ENCODE measurements around the gene BICD1.
"Not testable (repeated sequence)": the region's sequence is repeated elsewhere in the genome, so short reads cannot be mapped to it uniquely, and the experiment has no call there.

Gene BICD1

DNA sequence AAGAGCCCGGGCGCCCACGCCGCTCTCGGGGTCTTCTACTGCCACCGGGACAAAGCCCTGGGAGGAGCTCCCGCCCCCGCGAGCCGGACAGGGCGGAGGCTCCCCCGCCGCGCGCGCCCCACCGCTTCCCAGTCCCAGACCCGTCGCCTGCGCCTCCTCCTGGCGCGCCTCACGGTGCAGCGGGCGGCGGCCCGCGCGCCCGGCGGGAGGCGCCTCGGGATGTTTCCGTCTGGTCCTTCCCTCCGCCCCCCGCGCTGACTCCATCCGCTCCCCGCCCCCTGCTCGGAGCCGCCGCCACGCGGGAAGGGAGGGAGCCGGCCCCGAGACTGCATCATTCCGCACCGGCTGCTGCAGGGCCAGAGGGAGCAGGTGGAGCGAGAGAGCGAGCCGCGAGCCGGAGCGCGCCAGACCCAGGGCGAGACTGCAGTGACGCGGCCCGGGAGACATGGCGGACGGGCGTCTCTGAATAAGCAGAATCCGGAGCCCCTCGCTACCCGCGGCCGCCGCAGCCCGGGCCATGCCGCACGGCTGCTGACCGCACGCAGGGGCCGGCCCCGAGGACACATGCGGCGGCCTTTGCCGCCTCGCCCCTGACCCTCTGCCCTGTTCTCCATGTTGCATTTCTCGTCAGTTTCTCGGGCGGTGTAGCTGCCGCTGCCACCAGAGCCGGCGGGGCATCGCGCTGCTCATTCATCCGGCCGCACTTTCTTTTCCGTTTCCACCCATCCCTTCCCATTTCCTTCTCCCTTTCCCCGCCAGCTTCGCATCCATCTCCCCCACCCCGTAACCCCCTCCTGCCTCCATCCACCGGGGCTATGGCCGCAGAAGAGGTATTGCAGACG lies at the start of gene BICD1:
Gene BICD1 (plus strand): TSS at position 331 of the 842 bp plus-strand sequence. CDS start 485 bp downstream, at position 816.
- DNase-seq (ENCODE audit: insufficient read length, low spot score) (no peak), FAIRE-seq (no peak)

DNA sequence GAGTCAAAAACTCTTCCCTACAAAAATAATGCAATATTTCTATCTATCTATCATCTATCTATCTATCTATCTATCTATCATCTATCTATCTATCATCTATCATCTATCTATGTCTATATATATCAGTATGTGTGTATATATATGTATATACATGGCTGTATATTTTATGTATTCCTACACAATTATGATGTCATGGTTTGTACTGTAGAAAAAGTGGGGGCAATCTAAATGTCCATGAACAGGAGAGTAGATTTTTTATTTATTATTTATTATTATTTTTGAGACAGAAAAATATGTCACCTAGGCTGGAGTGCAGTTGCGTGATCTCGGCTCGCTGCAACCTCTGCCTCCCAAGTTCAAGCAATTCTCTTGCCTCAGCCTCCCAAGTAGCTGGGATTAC lies 45.6 kb upstream of the BICD1 start:
- FAIRE-seq, result no peak
- no peak for DNase-seq (ENCODE audit: insufficient read length, low spot score)

- no peak for DNase-seq (ENCODE audit: insufficient read length, low spot score)
- no peak for FAIRE-seq
Measured at GRCh38 chr12:32062881-32063280, 43.8 kb upstream of the BICD1 start.

- FAIRE-seq, result no peak
- DNase-seq (ENCODE audit: insufficient read length, low spot score), result no peak
Measured at GRCh38 chr12:32063796-32064195, 42.9 kb upstream of the BICD1 start.

- DNase-seq (ENCODE audit: insufficient read length, low spot score) (no peak), FAIRE-seq (no peak)
Measured at GRCh38 chr12:32066206-32066605, 40.4 kb upstream of the BICD1 start.

GRCh38 chr12:32069071-32069470 lies 37.6 kb upstream of the BICD1 start:
- DNase-seq (ENCODE audit: insufficient read length, low spot score) (no peak), FAIRE-seq (no peak)

- FAIRE-seq (no peak), DNase-seq (ENCODE audit: insufficient read length, low spot score) (no peak)
Measured at GRCh38 chr12:32069731-32070130, 36.9 kb upstream of the BICD1 start.

- FAIRE-seq (no peak), DNase-seq (ENCODE audit: insufficient read length, low spot score) (no peak)
Measured at GRCh38 chr12:32070370-32070769, 36.3 kb upstream of the BICD1 start.

DNA sequence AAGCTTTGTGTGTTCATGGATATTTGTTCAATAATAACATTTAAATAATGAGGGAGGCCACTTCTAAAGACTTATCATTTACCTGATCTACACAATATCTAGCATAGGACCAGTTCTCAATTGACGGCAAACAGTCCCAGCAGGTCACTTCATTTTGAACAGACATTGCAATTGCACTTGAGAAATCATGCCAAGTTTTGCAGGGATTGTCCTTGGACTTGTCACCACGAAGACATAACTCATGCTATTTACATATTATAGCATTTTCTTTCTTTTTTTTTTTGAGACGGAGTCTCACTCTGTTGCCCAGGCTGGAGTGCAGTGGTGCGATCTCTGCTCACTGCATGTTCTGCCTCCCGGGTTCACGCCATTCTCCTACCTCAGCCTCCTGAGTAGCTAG lies 34.5 kb upstream of the BICD1 start:
- DNase-seq (ENCODE audit: insufficient read length, low spot score), result no peak
- FAIRE-seq, result no peak

GRCh38 chr12:32074432-32074831 lies 32.2 kb upstream of the BICD1 start:
- FAIRE-seq, result no peak
- no peak for DNase-seq (ENCODE audit: insufficient read length, low spot score)

GRCh38 chr12:32076941-32077340 lies 29.7 kb upstream of the BICD1 start:
- no peak for FAIRE-seq

DNA sequence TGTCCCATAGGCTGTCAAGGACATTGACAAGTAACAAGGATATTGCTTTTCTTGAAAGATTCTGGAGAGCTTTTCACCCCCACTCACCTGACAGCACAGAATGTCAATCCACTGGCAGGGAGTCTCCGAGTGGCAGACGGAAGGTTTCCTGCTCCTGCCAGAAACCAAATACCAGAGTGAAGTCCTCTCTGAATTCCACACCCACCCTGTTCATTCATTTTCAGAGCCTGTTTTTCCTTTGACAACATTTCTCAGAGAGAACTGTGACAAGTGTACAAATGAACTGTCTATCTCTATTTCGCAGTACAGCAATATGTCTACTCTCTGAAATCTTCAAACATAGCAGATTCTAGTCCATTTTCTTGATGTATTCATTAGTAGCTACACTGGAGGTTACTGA lies 26.2 kb upstream of the BICD1 start:
- DNase-seq (ENCODE audit: insufficient read length, low spot score) (no peak), FAIRE-seq (no peak)

More at GRCh38 chr12:32076941-32077340, 29.7 kb upstream of the BICD1 start:
- no peak for DNase-seq (ENCODE audit: insufficient read length, low spot score)

- DNase-seq (ENCODE audit: insufficient read length, low spot score) (no peak), FAIRE-seq (no peak)
Measured at GRCh38 chr12:32083489-32083888, 23.2 kb upstream of the BICD1 start.

GRCh38 chr12:32084017-32084688 lies 22.5 kb upstream of the BICD1 start:
- no peak for DNase-seq (ENCODE audit: insufficient read length, low spot score)
- no peak for FAIRE-seq

- DNase-seq (ENCODE audit: insufficient read length, low spot score) (no peak), FAIRE-seq (no peak)
Measured at GRCh38 chr12:32084753-32085152, 21.9 kb upstream of the BICD1 start.

- FAIRE-seq (no peak), DNase-seq (ENCODE audit: insufficient read length, low spot score) (no peak)
Measured at GRCh38 chr12:32087306-32087705, 19.3 kb upstream of the BICD1 start.

DNA sequence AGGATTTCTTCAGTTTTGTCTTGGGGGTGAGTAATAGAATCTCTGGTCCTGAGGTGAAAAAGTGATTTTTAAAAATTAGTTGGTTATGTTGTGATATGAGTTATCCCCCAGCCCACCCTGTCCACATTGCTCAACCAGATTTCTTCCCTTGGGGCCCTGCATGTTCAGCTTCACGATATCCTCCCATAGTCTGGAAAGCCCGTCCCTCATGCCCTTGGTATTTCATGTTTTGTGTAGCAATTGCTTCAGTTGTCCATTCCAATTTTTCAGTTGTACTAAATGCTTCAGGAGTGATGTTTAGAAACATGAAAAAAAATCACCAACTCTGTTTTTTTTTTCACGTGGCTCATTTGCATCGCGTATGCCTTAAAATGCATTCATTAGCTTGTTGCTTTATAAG lies 17.5 kb upstream of the BICD1 start:
- no peak for DNase-seq (ENCODE audit: insufficient read length, low spot score)
- FAIRE-seq, result no peak

GRCh38 chr12:32089586-32089985 lies 17.1 kb upstream of the BICD1 start:
- DNase-seq (ENCODE audit: insufficient read length, low spot score) (no peak), FAIRE-seq (no peak)

DNA sequence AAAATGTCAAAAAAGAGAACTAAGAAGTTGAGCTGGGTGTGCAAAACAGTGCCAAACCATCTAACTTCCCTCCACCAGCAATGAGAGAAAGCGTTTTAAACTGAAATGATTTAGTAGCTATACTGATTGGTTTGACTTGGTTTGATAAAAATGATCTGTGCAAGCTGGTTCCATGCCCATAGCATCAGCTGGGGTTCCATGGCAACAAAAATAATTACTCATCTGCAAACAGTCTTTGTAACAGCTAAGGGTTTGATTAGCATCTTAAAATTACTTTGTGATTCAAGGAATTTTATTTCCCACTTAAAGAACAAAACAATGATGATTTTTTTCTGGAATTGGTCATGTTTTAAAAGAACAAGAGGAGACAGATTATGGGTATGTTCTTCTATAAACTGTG lies 15.0 kb upstream of the BICD1 start:
- no peak for FAIRE-seq

DNA sequence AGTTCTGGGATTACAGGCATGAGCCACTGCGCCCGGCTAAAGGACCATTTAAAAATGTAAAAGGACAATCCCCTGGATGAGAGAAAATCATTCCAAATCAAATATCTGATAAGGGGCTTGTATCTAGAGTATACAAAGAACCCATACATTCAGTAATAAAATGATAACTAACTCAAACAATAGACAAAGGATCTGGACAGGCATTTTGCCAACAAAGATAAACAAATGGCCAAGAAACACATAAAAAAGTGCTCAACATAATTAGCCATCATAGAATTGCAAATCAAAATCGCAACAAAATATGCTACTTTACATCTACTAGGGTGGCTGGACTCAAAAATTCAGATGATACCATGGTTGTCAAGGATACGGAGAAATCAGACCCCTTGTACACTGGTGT lies 8.5 kb upstream of the BICD1 start:
- FAIRE-seq, result no peak
- no peak for DNase-seq (ENCODE audit: insufficient read length, low spot score)

More for the DNA sequence above, 15.0 kb upstream of the BICD1 start:
- DNase-seq (ENCODE audit: insufficient read length, low spot score), result no peak

DNA sequence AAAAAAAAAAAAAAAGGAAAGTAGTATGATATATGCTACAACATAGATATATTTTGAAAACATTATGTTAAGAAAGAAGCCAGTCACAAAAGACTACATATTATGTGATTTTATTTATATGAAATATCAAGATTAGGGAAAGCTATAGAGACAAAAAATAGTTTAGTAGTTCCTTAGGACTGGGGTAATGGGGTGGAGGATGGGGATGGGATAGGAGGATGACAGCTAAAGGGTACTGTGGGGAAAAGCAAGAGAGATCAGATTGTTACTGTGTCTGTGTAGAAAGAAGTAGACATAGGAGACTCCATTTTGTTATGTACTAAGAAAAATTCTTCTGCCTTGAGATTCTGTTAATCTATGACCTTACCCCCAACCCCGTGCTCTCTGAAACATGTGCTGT lies 7.4 kb upstream of the BICD1 start:
- not testable (repeated sequence) for FAIRE-seq; DNase-seq (ENCODE audit: insufficient read length, low spot score)

GRCh38 chr12:32100361-32100760 lies 6.3 kb upstream of the BICD1 start:
- FAIRE-seq (no peak), DNase-seq (ENCODE audit: insufficient read length, low spot score) (no peak)
